Stimulated activated CD8-positive, alpha-beta memory T cell treated with anti-CD3 and anti-CD28 coated beads, Interleukin-15, amount 100 ng/mL, for 1 hour (primary cell): ENCODE data around the gene SMPD3.
A peak's percentile ranks its signal among the peaks of the same experiment; 100 is the strongest.

ENCODE experiments used
- DNase-seq: peaks from one replicate; pipeline ENCODE4 v3.0.0-alpha.2; 2020; ENCODE audit warnings: low read depth

SMPD3 gene

DNA sequence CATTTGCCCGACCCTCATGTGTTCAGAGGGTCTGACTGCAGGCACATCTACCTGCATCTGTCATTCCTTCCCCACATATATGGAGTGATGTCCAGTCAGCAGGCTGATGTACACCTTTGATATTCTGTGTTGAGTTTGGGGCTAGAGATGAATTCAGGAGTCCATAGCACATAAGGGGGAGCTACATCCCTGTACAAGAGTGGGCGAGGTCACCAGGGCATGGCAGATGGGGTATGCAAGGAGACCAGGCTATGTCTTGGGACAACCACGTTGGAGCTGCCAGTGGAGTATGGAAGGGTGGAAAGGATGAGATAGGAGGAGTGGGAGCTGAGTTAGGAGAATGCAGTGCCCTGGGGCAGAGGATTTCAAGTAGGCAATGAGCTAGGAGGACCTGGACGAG lies 15.0 kb downstream of the SMPD3 start:
- DNase-seq, result no peak

- no peak for DNase-seq
Measured at GRCh38 chr16:68432701-68433100, 15.6 kb downstream of the SMPD3 start.

DNA sequence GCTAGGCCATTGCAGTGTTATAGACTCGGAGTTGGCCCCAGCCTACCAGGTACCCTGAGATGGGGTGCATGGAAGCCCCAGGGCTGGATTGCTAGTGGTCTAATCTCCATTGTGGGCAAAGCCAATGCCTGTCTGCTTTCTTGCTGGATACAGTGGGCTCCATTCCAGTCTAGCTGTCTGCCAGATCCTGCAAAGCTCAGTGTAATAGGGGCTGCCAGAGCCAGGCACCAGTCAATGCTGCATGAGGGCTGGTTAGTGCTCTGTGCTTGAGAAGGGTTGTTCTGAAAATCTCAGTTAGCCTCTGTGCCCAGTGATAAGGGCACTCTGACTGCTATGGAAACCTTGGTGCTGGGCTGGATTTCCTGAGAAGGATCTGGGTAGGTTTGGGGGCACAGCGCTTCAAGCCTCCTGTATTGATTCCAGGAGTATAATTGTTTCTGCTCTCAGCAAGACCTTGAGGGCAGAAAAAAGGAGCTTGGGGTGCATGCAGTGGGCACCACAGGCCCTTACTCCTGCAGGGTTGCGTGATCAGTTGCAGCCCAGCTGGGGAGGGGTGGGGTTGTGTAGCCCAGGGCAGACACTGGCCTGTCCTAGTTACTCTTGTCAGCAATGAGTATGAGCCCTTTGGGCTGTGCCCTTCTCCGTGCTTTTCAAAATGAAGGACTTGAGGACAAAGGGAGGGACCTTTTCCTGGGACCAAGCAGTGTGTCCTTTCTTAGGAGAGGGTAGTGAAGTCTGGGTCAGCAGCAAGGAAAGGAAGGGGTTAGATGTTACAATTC lies 19.0 kb downstream of the SMPD3 start:
- no peak for DNase-seq

DNA sequence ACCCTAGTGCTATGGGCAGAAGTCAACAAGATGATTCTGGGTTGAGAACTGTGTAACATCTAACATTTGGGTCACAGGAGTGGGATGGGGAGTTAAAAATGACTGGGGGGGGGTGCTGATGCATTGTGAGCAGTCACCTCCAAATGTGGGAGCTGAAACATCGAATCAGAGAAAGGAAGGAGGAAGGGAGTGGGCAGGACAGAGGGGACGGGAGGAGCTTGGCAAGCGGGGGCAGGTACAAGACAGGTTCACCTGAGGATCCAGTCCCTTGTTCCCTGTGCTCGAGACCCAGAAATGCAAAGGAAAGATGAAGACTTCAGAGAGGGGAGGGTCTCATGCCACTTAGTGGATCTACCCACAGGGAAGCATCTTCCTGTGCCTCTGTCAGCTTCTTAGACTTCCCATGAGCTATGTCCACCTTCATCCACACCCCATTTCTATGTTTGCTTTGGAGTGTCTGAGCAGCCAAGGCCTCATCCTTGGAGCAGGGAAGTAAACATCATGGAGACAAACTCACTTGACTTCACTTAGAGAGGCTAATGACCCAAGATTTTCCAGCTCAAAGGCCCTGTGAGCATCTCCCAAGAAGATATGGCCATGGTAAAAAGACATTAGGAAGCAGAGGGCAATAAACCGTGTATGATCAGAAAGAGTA lies 20.5 kb downstream of the SMPD3 start:
- no peak for DNase-seq

GRCh38 chr16:68426347-68426652 lies 22.0 kb downstream of the SMPD3 start:
- no peak for DNase-seq

DNA sequence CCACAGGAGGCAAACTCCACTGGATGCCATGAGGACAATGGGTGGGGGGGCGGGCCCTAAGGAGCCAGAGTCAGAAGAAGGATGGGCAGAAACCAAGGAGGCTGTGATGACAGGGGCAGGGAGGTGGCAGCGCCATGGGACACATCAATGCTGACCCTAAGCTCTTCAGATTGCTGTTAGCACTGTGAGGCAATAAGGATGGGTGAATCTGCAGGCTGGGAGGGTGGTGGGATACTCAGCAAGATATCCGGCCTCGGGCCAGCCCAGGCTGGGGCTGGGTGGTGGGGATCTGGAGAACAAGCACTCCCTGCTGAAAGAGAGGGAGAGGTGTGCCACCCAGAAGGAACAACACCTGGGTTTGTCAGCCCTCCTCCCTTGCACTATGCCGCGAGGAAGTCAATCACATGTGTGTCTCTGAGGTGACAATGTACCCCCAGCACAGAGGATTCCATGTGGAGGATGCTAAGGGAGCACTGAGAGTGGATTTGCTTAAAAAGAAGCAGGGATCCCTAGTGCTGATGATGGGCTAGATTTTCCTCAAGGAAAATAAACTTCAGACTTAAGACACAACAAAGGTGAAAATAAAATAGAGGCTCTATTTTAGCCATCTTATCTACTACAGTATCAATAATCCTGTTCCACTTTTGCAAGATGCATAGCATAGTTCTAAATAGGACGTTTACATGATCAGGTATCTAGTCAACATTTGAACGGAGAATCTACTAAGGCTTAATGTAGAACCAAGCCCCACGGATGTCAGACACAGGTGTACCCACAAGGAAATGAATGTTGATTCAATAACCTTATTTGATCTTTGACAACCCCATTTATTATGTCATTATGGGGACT lies 22.6 kb downstream of the SMPD3 start:
- no peak for DNase-seq

DNA sequence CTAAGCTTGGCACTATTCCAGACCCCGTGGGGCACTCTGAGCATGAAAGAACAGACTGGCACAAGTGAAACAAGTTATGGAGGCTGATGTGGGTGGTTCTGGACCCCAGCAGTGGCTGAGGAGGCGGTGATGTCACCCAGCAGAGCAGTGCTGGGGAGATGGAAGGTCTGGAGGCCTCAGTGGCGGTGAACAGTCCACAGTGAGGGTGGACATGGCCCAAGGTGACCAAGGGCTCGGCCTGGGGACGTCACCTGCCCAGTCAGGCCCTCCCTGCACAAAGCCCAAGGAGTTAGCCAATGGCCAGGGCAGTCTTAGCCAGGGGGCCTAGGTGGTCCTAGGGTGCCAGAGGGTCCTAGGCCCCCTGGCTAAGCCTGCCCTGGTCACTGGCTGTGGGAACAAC lies 24.5 kb downstream of the SMPD3 start:
- no peak for DNase-seq

GRCh38 chr16:68422396-68422960 lies 25.8 kb downstream of the SMPD3 start:
- no peak for DNase-seq

- no peak for DNase-seq
Measured at GRCh38 chr16:68421076-68421475, 27.2 kb downstream of the SMPD3 start.

DNA sequence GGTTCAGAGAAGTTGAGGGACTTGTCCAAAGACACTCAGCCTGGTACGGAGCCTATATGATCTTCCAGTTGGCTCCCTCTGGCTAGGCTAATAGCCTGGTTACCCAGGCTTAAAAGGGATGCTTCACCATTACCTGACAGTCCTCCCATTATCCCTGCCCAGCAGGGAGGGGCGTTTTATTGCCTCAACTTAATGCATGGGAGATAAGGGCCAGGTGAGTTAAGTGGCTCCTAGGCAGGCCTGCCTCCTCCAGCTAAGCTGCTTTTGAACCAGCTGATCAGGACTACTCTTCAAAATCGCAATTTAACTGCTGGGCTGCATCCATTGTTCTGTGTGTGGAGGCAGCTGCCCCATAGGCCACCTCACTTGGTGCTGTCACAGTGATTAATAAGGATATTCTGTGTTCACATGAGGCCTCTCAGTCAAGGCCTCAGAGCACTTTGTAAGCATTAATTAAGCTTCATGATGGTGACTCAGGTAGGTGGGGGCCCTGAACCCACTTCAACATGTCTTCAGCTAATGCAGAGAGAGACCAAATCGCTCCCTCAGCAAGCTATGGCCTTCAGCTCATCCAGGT lies 27.9 kb downstream of the SMPD3 start:
- no peak for DNase-seq

GRCh38 chr16:68417711-68418301 lies 30.5 kb downstream of the SMPD3 start:
- peak; percentile 46 for DNase-seq

- DNase-seq, result no peak
Measured at GRCh38 chr16:68416057-68417046, 32.0 kb downstream of the SMPD3 start.

GRCh38 chr16:68414581-68414980 lies 33.7 kb downstream of the SMPD3 start:
- no peak for DNase-seq

DNA sequence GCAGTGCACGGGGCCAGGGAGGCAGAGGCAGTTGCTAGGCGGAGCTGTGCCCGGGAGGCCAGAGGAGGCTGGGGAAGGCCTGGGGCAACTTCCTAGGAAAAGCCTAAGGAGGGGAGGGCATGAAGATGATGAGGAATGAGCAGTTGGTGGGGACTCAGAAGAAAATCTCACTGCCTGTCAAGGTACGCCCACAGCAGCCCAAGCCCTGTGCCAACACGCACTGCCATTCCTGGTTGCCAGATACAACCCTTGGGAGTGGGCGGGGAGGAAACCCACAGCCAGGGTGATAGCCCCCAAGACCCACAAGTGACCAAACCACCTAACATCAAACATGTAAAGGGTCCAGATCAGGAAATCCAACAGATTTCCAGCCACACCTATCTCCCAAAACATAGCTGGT lies 36.2 kb downstream of the SMPD3 start:
- no peak for DNase-seq

GRCh38 chr16:68411086-68411485 lies 37.2 kb downstream of the SMPD3 start:
- no peak for DNase-seq

- no peak for DNase-seq
Measured at GRCh38 chr16:68408967-68409366, 39.3 kb downstream of the SMPD3 start.

DNA sequence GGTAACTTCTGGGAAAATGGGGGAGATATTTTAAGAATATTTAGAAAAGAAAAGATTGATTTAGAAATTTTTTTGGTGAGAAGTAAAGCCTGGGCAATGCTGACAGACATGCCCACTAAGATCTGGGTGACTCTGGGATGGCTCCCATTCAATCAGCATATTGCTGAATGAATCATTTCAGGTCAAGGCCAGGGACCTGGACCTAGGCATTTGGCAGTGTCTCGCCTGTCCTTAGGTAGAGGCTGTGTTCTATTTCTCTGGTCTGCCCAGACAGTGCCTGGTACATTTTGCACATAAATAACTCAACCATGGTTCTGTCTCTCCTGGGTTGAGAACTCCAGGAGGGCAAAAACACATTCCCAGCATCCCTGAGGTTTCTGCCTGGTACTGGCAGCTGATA lies 39.9 kb downstream of the SMPD3 start:
- DNase-seq, result no peak

GRCh38 chr16:68406458-68407152 lies 41.7 kb downstream of the SMPD3 start:
- DNase-seq, result no peak

DNA sequence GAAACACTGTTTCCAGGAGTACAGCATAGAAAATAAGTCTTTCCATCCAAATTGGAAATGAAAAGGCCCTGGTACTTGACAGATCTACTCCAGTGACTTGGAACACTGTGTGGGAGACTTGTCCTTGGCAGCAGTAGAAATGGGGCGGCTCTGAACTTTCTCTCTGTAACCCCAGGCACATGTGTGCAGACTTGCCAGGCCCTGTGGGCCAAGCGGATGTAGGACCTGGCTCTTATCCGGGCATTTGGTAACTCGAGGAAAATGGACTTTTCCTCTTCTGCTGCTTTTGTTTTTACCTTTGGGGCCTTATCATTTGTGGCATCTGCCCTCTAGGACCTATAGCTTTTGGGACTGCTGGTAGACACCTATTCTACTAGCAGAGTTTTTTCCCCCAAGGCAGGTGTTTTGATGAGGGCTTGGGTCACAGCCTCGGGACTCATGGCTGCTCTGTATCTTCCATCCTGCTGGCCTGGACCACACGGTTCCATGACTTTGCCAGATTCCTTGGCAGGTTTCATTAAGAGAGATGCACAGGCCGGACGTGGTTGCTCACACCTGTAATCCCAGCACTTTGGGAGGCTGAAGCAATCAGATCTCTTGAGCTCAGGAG lies 43.5 kb downstream of the SMPD3 start:
- DNase-seq, result no peak

DNA sequence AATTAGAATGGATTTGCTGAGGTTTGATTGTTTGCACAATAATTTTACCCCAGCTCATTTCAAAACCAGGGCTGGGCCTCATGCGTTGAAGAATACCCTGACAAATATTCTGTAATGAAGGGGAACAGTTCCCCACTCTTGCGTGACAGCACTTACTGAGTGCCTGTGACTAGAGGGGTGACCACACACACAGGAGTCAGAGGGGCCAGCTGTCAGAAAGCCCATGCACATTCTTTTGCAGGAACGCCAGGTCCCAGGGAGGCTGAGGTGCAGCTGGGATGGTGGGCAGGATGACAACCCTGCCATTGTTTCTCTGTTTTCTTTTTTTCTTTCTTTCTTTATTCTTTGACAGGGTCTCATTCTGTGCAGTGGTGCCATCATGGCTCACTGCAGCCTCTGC lies 44.6 kb downstream of the SMPD3 start:
- no peak for DNase-seq
